Measurements from ENCODE around the gene SPIRE1.

Gene SPIRE1

GRCh38 chr18:12474876-12475275, 183.0 kb downstream of the SPIRE1 start:
- TF ChIP-seq GATA3 (IDR thresholded peaks at IDR 0.05; ENCODE audit: low read depth, low read length) (no peak), GATA2 (IDR thresholded peaks at IDR 0.05; ENCODE audit: low read depth, low read length) (no peak)

- TF ChIP-seq GATA3 (IDR thresholded peaks at IDR 0.05; ENCODE audit: low read depth, low read length) (no peak), GATA2 (IDR thresholded peaks at IDR 0.05; ENCODE audit: low read depth, low read length) (no peak)
These were observed 183.8 kb downstream of the SPIRE1 start for GRCh38 chr18:12474146-12474545.

GRCh38 chr18:12470382-12471075, 187.4 kb downstream of the SPIRE1 start:
- TF ChIP-seq GATA3 (IDR thresholded peaks at IDR 0.05; ENCODE audit: low read depth, low read length): no peak
- TF ChIP-seq GATA2 (IDR thresholded peaks at IDR 0.05; ENCODE audit: low read depth, low read length): no peak

GRCh38 chr18:12468445-12468844, 189.5 kb downstream of the SPIRE1 start:
- TF ChIP-seq GATA2 (IDR thresholded peaks at IDR 0.05; ENCODE audit: low read depth, low read length) (no peak), GATA3 (IDR thresholded peaks at IDR 0.05; ENCODE audit: low read depth, low read length) (no peak)

- no peak for TF ChIP-seq GATA2 (IDR thresholded peaks at IDR 0.05; ENCODE audit: low read depth, low read length)
- no peak for TF ChIP-seq GATA3 (IDR thresholded peaks at IDR 0.05; ENCODE audit: low read depth, low read length)
These were observed 193.2 kb downstream of the SPIRE1 start for GRCh38 chr18:12464731-12465130.

GRCh38 chr18:12463191-12463590, 194.7 kb downstream of the SPIRE1 start:
- TF ChIP-seq GATA2 (IDR thresholded peaks at IDR 0.05; ENCODE audit: low read depth, low read length) (no peak), GATA3 (IDR thresholded peaks at IDR 0.05; ENCODE audit: low read depth, low read length) (no peak)

GRCh38 chr18:12462242-12462641, 195.7 kb downstream of the SPIRE1 start:
- TF ChIP-seq GATA2 (IDR thresholded peaks at IDR 0.05; ENCODE audit: low read depth, low read length) (no peak), GATA3 (IDR thresholded peaks at IDR 0.05; ENCODE audit: low read depth, low read length) (no peak)

GRCh38 chr18:12461326-12461725, 196.6 kb downstream of the SPIRE1 start:
- TF ChIP-seq GATA3 (IDR thresholded peaks at IDR 0.05; ENCODE audit: low read depth, low read length) (no peak), GATA2 (IDR thresholded peaks at IDR 0.05; ENCODE audit: low read depth, low read length) (no peak)

- TF ChIP-seq GATA2 (IDR thresholded peaks at IDR 0.05; ENCODE audit: low read depth, low read length) (no peak), GATA3 (IDR thresholded peaks at IDR 0.05; ENCODE audit: low read depth, low read length) (no peak)
These were observed 197.0 kb downstream of the SPIRE1 start for GRCh38 chr18:12460874-12461273.

GRCh38 chr18:12458771-12459170, 199.1 kb downstream of the SPIRE1 start:
- TF ChIP-seq GATA2 (IDR thresholded peaks at IDR 0.05; ENCODE audit: low read depth, low read length): no peak
- TF ChIP-seq GATA3 (IDR thresholded peaks at IDR 0.05; ENCODE audit: low read depth, low read length): no peak

- TF ChIP-seq GATA3 (IDR thresholded peaks at IDR 0.05; ENCODE audit: low read depth, low read length): no peak
- TF ChIP-seq GATA2 (IDR thresholded peaks at IDR 0.05; ENCODE audit: low read depth, low read length): no peak
These were observed 201.5 kb downstream of the SPIRE1 start for GRCh38 chr18:12456441-12456840.

GRCh38 chr18:12455496-12455895, 202.4 kb downstream of the SPIRE1 start:
- TF ChIP-seq GATA2 (IDR thresholded peaks at IDR 0.05; ENCODE audit: low read depth, low read length) (no peak), GATA3 (IDR thresholded peaks at IDR 0.05; ENCODE audit: low read depth, low read length) (no peak)

- no peak for TF ChIP-seq GATA3 (IDR thresholded peaks at IDR 0.05; ENCODE audit: low read depth, low read length)
- no peak for TF ChIP-seq GATA2 (IDR thresholded peaks at IDR 0.05; ENCODE audit: low read depth, low read length)
These were observed 205.1 kb downstream of the SPIRE1 start for GRCh38 chr18:12452784-12453183.

- no peak for TF ChIP-seq GATA2 (IDR thresholded peaks at IDR 0.05; ENCODE audit: low read depth, low read length)
- TF ChIP-seq GATA3 (IDR thresholded peaks at IDR 0.05; ENCODE audit: low read depth, low read length): no peak
These were observed 206.5 kb downstream of the SPIRE1 start for GRCh38 chr18:12451428-12451827.

- TF ChIP-seq GATA3 (IDR thresholded peaks at IDR 0.05; ENCODE audit: low read depth, low read length): no peak
- no peak for TF ChIP-seq GATA2 (IDR thresholded peaks at IDR 0.05; ENCODE audit: low read depth, low read length)
These were observed 208.7 kb downstream of the SPIRE1 start for GRCh38 chr18:12449051-12449785.
